HepG2 (cell line): ENCODE measurements around the gene TWIST2. TPM values are rescaled to one million over a fixed set of nuclear protein-coding genes. Genes with fewer than 3 reads are reported as not detected.

Experiments
- ATAC-seq: fragments of 200-7000 bp; cut with Tn5 transposase; 3 replicates; pipeline ENCODE4 v1.9.1; 2020; ENCODE audit warnings: mild to moderate bottlenecking, moderate library complexity
- BruUV-seq: library from RNA; stranded (reverse); fragments of 400-500 nt; replicated peaks from 2 replicates; lab custom pipeline; 2021; lab: Mats Ljungman, UMichigan
- CTCF ChIA-PET: fragments of 300-600 bp; formaldehyde crosslinking; extraction: SDS; loops from one replicate; lab custom pipeline; 2021; ENCODE audit warnings: low total read pairs, inconsistent platforms, low intra/inter-chr PET ratio; lab: Yijun Ruan, JAX
- POLR2A ChIA-PET: fragments of 350-600 bp; sonication (Branson Sonifier 250); formaldehyde crosslinking; loops from one replicate; lab custom pipeline; 2020; ENCODE audit warnings: antibody characterized with exemption, inconsistent platforms; lab: Yijun Ruan, JAX
- DNase-seq: peaks from one replicate; pipeline ENCODE4 v3.0.0-alpha.2; 2015; ENCODE audit warnings: low spot score
- FAIRE-seq: peaks from 3 replicates; lab custom pipeline; 2011; peaks lifted over from hg19 to GRCh38; lab: Jason Lieb, UNC
- H2AFZ ChIP-seq: one replicate; pipeline ENCODE4 v1.6.1; 2011; ENCODE audit warnings: low read length, inconsistent platforms
- H3K27ac ChIP-seq: fragments of 300-600 bp; 3 replicates; pipeline ENCODE4 v1.8.0; 2011; ENCODE audit warnings: mixed run types, mild to moderate bottlenecking, mixed read lengths, low read length, inconsistent platforms; ENCODE audit not compliant: insufficient read depth; ENCODE audit errors: extremely low read length
- H3K27me3 ChIP-seq, 2 experiments: fragments of 200-600 bp in 1 of 2; 2 replicates in 1 of 2; 3 replicates in 1 of 2; pipeline versions ENCODE4 v1.6.0 to v1.8.0; 2011; ENCODE audit warnings: low read length in 2 of 2, mild to moderate bottlenecking in 2 of 2, moderate library complexity in 2 of 2, inconsistent platforms in 1 of 2; ENCODE audit not compliant: insufficient read depth in 2 of 2, control insufficient read depth in 1 of 2
- H3K36me3 ChIP-seq, 2 experiments: fragments of 200-600 bp in 1 of 2; replicated peaks in 1 of 2; 2 replicates in 1 of 2; 3 replicates in 1 of 2; pipeline versions ENCODE4 v1.5.1 to v1.8.0; 2011; ENCODE audit warnings: low read length in 2 of 2, inconsistent platforms in 1 of 2; ENCODE audit not compliant: insufficient read depth in 2 of 2, control insufficient read depth in 1 of 2
- H3K4me1 ChIP-seq: 2 replicates; pipeline ENCODE4 v1.5.1; 2012; ENCODE audit warnings: low read length, inconsistent platforms; ENCODE audit not compliant: insufficient read depth
- H3K4me2 ChIP-seq: 2 replicates; pipeline ENCODE4 v1.6.0; 2011; ENCODE audit warnings: low read depth, low read length, inconsistent platforms
- H3K4me3 ChIP-seq, 3 experiments: fragments of 200-600 bp in 1 of 3; sonication (generic), shearing (Covaris generic) in 1 of 3; replicated peaks in 1 of 3; 2 replicates each; pipeline ENCODE4 v1.5.1; 2011 to 2016; ENCODE audit warnings: low read length in 3 of 3, inconsistent platforms in 2 of 3, low read depth in 2 of 3, mild to moderate bottlenecking in 2 of 3, control low read depth in 1 of 3, mixed read lengths in 1 of 3; ENCODE audit not compliant: insufficient read depth in 1 of 3
- H3K79me2 ChIP-seq: one replicate; pipeline ENCODE4 v1.6.1; 2011; ENCODE audit warnings: low read length, inconsistent platforms; ENCODE audit not compliant: insufficient read depth
- H3K9ac ChIP-seq: 2 replicates; pipeline ENCODE4 v1.6.0; 2011; ENCODE audit warnings: mild to moderate bottlenecking, low read depth, low read length, inconsistent platforms; ENCODE audit not compliant: insufficient read depth
- H3K9me3 ChIP-seq: 2 replicates; pipeline ENCODE4 v1.5.1; 2012; ENCODE audit warnings: mild to moderate bottlenecking, low read length
- H4K20me1 ChIP-seq: 2 replicates; pipeline ENCODE4 v1.6.0; 2011; ENCODE audit warnings: inconsistent platforms, mild to moderate bottlenecking, low read length, moderate library complexity; ENCODE audit not compliant: insufficient read depth
- EED ChIP-seq: sonication (generic); formaldehyde crosslinking; IDR thresholded peaks from 2 replicates; pipeline ENCODE4 v1.5.0; 2020; ENCODE audit warnings: mild to moderate bottlenecking, missing genetic modification reagents
- GABPA ChIP-seq, 2 experiments: IDR thresholded peaks; 2 replicates each; pipeline ENCODE4 v1.6.1; 2011 to 2016; ENCODE audit warnings: low read depth in 2 of 2, low read length in 1 of 2, missing biosample characterization in 1 of 2, missing genetic modification characterization in 1 of 2
- HNRNPK ChIP-seq: fragments of 200-400 bp; formaldehyde crosslinking; IDR thresholded peaks from 2 replicates; pipeline ENCODE4 v1.6.1; 2018; ENCODE audit warnings: low read length, low read depth, moderate library complexity, mild to moderate bottlenecking; ENCODE audit not compliant: poor library complexity, severe bottlenecking
- HNRNPL ChIP-seq: fragments of 200-400 bp; formaldehyde crosslinking; IDR thresholded peaks from 2 replicates; pipeline ENCODE4 v1.6.1; 2017; ENCODE audit warnings: mild to moderate bottlenecking, low read depth, low read length
- MED13 ChIP-seq: sonication (generic); formaldehyde crosslinking; IDR thresholded peaks from 2 replicates; pipeline ENCODE4 v1.5.0; 2020; ENCODE audit warnings: missing genetic modification reagents
- YEATS2 ChIP-seq: sonication (generic); formaldehyde crosslinking; IDR thresholded peaks from 2 replicates; pipeline ENCODE4 v1.4.0; 2020; ENCODE audit warnings: missing genetic modification reagents, borderline replicate concordance
- ZNF20 ChIP-seq: sonication (generic); formaldehyde crosslinking; IDR thresholded peaks from 2 replicates; pipeline ENCODE4 v1.4.0; 2020; ENCODE audit warnings: mild to moderate bottlenecking, moderate library complexity, missing genetic modification reagents
- WGBS: methylation state at CpG from one replicate; pipeline ENCODE4 v1.1.6; 2017; ENCODE audit warnings: low lambda C conversion rate; 5-methylcytosine and 5-hydroxymethylcytosine counted together
- in situ Hi-C: cut with HindIII; loops from 2 replicates; pipeline ENCODE4 v1.10.0; 2017; ENCODE audit warnings: low pct_unique_long_range_greater_than_20kb; ENCODE audit not compliant: extremely low pct_ligation_motif_present
- intact Hi-C: fragments of 100-400 bp; cut with micrococcal nuclease; formaldehyde crosslinking; loops from one replicate; pipeline ENCODE4 v1.10.0; 2022; ENCODE audit not compliant: unreplicated experiment
- polyA plus RNA-seq, 8 experiments: library from polyadenylated mRNA; depleted of rRNA in 3 of 8; stranded (reverse) in 7 of 8; unstranded in 1 of 8; fragments of >200 nt; fragmentation: Illumina TruSeq in 4 of 8; extraction: Trizol in 4 of 8; gene quantifications; 2 replicates each; pipeline versions ENCODE4 v1.2.1 to v1.2.3, GENCODE V29; 2011 to 2016; ENCODE audit warnings: low read depth in 4 of 8, missing spikeins in 1 of 8, mixed read lengths in 1 of 8; ENCODE audit not compliant: insufficient read depth in 1 of 8
- total RNA-seq, 5 experiments: library from RNA; depleted of rRNA; stranded (reverse); fragments of >200 nt; fragmentation: Illumina TruSeq; extraction: Trizol; gene quantifications; 2 replicates each; pipeline ENCODE4 v1.2.3, GENCODE V29; 2016; ENCODE audit warnings: low read depth in 1 of 5
- TF ChIP-seq, protein P1 (sequence below): sonication (generic); formaldehyde crosslinking; IDR thresholded peaks from 2 replicates; pipeline ENCODE4 v1.5.0; 2020; ENCODE audit warnings: missing genetic modification reagents, mild to moderate bottlenecking, borderline replicate concordance
- TF ChIP-seq, protein P2 (sequence below): fragments of 450-650 bp; IDR thresholded peaks from 2 replicates; pipeline ENCODE4 v1.6.1; 2016

The TWIST2 gene
- total and polyA plus RNA-seq, 2 of the 13 experiments (the other 11 are each of a cell fraction or from before 2014, with no cell fraction given), result 0.08 to 0.11 TPM

DNA sequence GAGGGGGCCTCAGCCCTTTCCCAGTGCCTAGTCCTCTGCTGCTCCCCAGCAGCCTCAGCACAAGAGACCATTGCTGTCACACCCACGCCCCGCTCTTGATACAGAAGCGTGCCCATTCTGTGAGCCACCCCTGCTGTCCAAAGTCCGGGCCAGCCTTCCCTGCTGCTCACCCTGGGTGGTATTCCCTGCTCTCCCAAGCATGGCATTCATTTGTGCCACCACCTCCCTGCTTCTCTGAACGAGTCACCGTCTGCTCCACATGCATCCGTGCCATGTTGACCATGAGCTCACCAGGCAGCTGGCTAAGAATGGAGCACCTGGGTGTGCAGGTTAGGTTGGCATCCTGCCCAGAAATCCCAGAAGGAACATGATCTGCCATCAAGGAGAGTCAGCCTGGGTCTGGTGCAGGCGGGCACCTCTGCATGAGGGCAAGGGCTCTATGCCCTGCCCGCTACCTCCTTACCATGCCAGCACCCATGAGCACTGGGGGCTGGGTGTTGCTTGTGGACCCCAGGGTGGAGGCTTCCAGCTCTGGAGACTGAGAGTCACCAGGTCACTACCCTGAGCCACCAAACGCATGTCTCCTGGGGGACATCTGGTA is 63.0 kb downstream of the TWIST2 start:
- WGBS, result 54% methylated on average over 8 of the region's 10 CpGs
- TF ChIP-seq ZNF20, result no peak
- 0 out of 2 replicates have a peak, but pooled peaks have one; percentile 48 for TF ChIP-seq HNRNPL
- Histone ChIP-seq H2AFZ (no peak overlapping the region), H3K36me3 (no peaks in the 10 kb centered on the region), H3K4me3 (no peak overlapping the region), H3K79me2 (no peaks in the 10 kb centered on the region), H4K20me1 (no peaks in the 10 kb centered on the region; the same call in 1 of the 2 replicates), H3K4me2 (no peak overlapping the region), H3K27ac (no peak overlapping the region), H3K4me1 (peaks cover 9% of the 10 kb centered on the region), H3K9me3 (no peaks in the 10 kb centered on the region), H3K9ac (no peak overlapping the region), H3K27me3 (peaks cover 9 to 34% of the 10 kb centered on the region in 2 experiments)
- ChIA-PET CTCF (no interaction called here), POLR2A (no interaction called here)
- DNase-seq, result no peak
- no peak for FAIRE-seq
- no TSS peak for BruUV-seq
- ATAC-seq, result no peak
- in situ Hi-C loops (no loop called here), intact Hi-C loops (no loop called here)

DNA sequence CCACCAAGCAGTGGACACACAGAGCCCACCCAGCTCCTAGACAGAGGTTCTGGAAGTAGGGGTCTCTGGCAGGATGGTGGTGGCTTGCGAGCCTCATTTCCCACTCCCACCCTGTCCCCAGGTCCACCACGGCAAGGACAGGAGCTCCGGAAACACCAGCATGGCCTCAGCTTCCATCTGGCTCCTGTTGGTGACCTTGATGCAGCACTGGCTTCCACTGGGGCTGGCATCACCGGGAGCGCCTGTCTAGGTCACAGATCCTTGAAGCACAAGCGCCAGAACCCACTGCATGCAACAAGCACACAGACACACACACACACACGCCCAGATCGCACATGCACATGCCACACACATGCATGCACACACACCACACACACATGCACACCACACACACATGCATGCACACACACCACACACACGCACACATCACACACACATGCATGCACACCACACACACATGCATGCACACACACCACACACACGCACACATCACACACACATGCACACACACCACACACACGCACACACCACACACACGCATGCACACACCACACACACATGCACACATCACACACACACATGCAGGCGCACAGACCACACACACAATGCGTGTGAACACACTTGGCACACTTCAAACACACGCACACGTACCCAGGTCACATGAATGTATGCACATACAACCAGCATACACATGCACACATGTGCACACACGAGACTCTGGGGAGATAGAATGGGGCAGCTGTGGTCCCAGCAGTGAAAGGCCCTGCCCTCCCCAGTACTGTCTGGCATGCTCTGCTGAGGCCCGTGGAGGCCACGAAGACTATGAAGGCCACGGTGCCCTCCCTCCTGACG is 63.7 kb downstream of the TWIST2 start:
- in situ Hi-C loops (no loop called here), intact Hi-C loops (no loop called here)
- peaks cover 9% of the 10 kb centered on the region for H3K4me1 ChIP-seq
- no peak overlapping the region for H3K9ac ChIP-seq
- CTCF ChIA-PET, result no interaction called here
- H3K4me3 ChIP-seq, result no peak overlapping the region
- WGBS, result 59% methylated on average over 15 of the region's 21 CpGs
- FAIRE-seq (peak; percentile 23), DNase-seq (no peak), ATAC-seq (no peak)
- H3K36me3 ChIP-seq, result no peaks in the 10 kb centered on the region
- BruUV-seq, result no TSS peak
- no peaks in the 10 kb centered on the region for H3K9me3 ChIP-seq
- H2AFZ ChIP-seq, result no peak overlapping the region
- H3K27me3 ChIP-seq, result peaks cover 9 to 41% of the 10 kb centered on the region in 2 experiments
- H3K27ac ChIP-seq, result no peak overlapping the region
- POLR2A ChIA-PET, result no interaction called here
- H4K20me1 ChIP-seq, result no peaks in the 10 kb centered on the region; the same call in 1 of the 2 replicates
- H3K4me2 ChIP-seq, result no peak overlapping the region
- no peaks in the 10 kb centered on the region for H3K79me2 ChIP-seq
- TF ChIP-seq GABPA (IDR thresholded peaks at IDR 0.05; ENCODE audit: low read depth, low read length), result no peak
- TF ChIP-seq GABPA (CRISPR knock-in tag; IDR thresholded peaks at IDR 0.05; ENCODE audit: low read depth), result no peak
- TF ChIP-seq YEATS2 (CRISPR knock-in tag), result no peak
- TF ChIP-seq, protein P1, sequence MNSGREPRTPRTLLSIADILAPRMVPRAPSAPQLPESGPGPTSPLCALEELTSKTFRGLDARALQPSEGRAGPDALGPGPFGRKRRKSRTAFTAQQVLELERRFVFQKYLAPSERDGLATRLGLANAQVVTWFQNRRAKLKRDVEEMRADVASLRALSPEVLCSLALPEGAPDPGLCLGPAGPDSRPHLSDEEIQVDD, result no peak
- TF ChIP-seq EED, result no peak
- TF ChIP-seq, protein P2, sequence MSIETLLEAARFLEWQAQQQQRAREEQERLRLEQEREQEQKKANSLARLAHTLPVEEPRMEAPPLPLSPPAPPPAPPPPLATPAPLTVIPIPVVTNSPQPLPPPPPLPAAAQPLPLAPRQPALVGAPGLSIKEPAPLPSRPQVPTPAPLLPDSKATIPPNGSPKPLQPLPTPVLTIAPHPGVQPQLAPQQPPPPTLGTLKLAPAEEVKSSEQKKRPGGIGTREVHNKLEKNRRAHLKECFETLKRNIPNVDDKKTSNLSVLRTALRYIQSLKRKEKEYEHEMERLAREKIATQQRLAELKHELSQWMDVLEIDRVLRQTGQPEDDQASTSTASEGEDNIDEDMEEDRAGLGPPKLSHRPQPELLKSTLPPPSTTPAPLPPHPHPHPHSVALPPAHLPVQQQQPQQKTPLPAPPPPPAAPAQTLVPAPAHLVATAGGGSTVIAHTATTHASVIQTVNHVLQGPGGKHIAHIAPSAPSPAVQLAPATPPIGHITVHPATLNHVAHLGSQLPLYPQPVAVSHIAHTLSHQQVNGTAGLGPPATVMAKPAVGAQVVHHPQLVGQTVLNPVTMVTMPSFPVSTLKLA, result peak; percentile 92
- TF ChIP-seq HNRNPK, result no peak
- TF ChIP-seq MED13, result no peak
